ENCODE results near the gene RBMS3. TPM values are rescaled to one million over a fixed set of nuclear protein-coding genes. Genes with fewer than 3 reads are reported as not detected.

The RBMS3 gene
- total RNA-seq, 1 experiment from 2014 or later: 74.2 TPM

GRCh38 chr3:29379097-29379496 is 98.2 kb downstream of the RBMS3 start:
- no peak for DNase-seq (ENCODE audit: unreplicated experiment)
- no peaks in the 10 kb centered on the region for H3K27me3 Mint-ChIP-seq (ENCODE audit: insufficient read depth, unreplicated experiment)
- intact Hi-C loops (cut with micrococcal nuclease): no loop called here
- no peaks in the 10 kb centered on the region for H3K9me3 Mint-ChIP-seq (ENCODE audit: unreplicated experiment)
- H3K27ac Mint-ChIP-seq (ENCODE audit: low read depth, unreplicated experiment): no peak overlapping the region
- ChIA-PET POLR2A (interaction anchor here (0.7 kb wide), 1 partner anchor 355 kb away, joined by 4 read pairs; no protein-coding TSS in a partner anchor), CTCF (interaction anchor here (1.4 to 1.5 kb wide), 2 partner anchors 10 to 20 kb away, joined by 3 to 4 read pairs; no protein-coding TSS in a partner anchor)
- H3K4me1 Mint-ChIP-seq (ENCODE audit: insufficient read depth, unreplicated experiment): peaks cover 4% of the 10 kb centered on the region
- H3K4me3 Mint-ChIP-seq (ENCODE audit: unreplicated experiment): no peak overlapping the region
- BruUV-seq (replicated peaks): no TSS peak
- no peak for TF ChIP-seq CTCF (IDR thresholded peaks at IDR 0.05; ENCODE audit: unreplicated experiment)
- peaks cover 23% of the 10 kb centered on the region for H3K36me3 Mint-ChIP-seq (ENCODE audit: insufficient read depth, unreplicated experiment)

- Mint-ChIP-seq H3K4me1 (ENCODE audit: insufficient read depth, unreplicated experiment) (peaks cover 4% of the 10 kb centered on the region), H3K36me3 (ENCODE audit: insufficient read depth, unreplicated experiment) (peaks cover 27% of the 10 kb centered on the region), H3K27me3 (ENCODE audit: insufficient read depth, unreplicated experiment) (no peaks in the 10 kb centered on the region), H3K9me3 (ENCODE audit: unreplicated experiment) (peaks cover 3% of the 10 kb centered on the region), H3K27ac (ENCODE audit: low read depth, unreplicated experiment) (no peak overlapping the region), H3K4me3 (ENCODE audit: unreplicated experiment) (no peak overlapping the region)
- TF ChIP-seq CTCF (IDR thresholded peaks at IDR 0.05; ENCODE audit: unreplicated experiment): no peak
- POLR2A ChIA-PET: no interaction called here
- BruUV-seq (replicated peaks): no TSS peak
- CTCF ChIA-PET: no interaction called here
- DNase-seq (ENCODE audit: unreplicated experiment): no peak
- intact Hi-C loops (cut with micrococcal nuclease): no loop called here
These were observed 100.7 kb downstream of the RBMS3 start for GRCh38 chr3:29381595-29381994.

- TF ChIP-seq CTCF (IDR thresholded peaks at IDR 0.05; ENCODE audit: unreplicated experiment): no peak
- intact Hi-C loops (cut with micrococcal nuclease): no loop called here
- Mint-ChIP-seq H3K4me3 (ENCODE audit: unreplicated experiment) (no peak overlapping the region), H3K4me1 (ENCODE audit: insufficient read depth, unreplicated experiment) (peaks cover 4% of the 10 kb centered on the region), H3K9me3 (ENCODE audit: unreplicated experiment) (peaks cover 8% of the 10 kb centered on the region), H3K36me3 (ENCODE audit: insufficient read depth, unreplicated experiment) (peaks cover 29% of the 10 kb centered on the region), H3K27me3 (ENCODE audit: insufficient read depth, unreplicated experiment) (no peaks in the 10 kb centered on the region), H3K27ac (ENCODE audit: low read depth, unreplicated experiment) (no peak overlapping the region)
- no TSS peak for BruUV-seq (replicated peaks)
- no peak for DNase-seq (ENCODE audit: unreplicated experiment)
- ChIA-PET POLR2A (no interaction called here), CTCF (no interaction called here)
These were observed 101.5 kb downstream of the RBMS3 start for GRCh38 chr3:29382409-29382808.

GRCh38 chr3:29382845-29383244 is 102.0 kb downstream of the RBMS3 start:
- BruUV-seq (replicated peaks): no TSS peak
- no peaks in the 10 kb centered on the region for H3K27me3 Mint-ChIP-seq (ENCODE audit: insufficient read depth, unreplicated experiment)

More at GRCh38 chr3:29382845-29383244, 102.0 kb downstream of the RBMS3 start:
- H3K4me1 Mint-ChIP-seq (ENCODE audit: insufficient read depth, unreplicated experiment): peaks cover 4% of the 10 kb centered on the region
- H3K4me3 Mint-ChIP-seq (ENCODE audit: unreplicated experiment): no peak overlapping the region
- intact Hi-C loops (cut with micrococcal nuclease): no loop called here
- no peak for DNase-seq (ENCODE audit: unreplicated experiment)
- ChIA-PET POLR2A (interaction anchor here (0.7 to 0.9 kb wide), 2 partner anchors 9 to 276 kb away, joined by 3 read pairs; no protein-coding TSS in a partner anchor), CTCF (no interaction called here)
- no peak overlapping the region for H3K27ac Mint-ChIP-seq (ENCODE audit: low read depth, unreplicated experiment)
- peaks cover 26% of the 10 kb centered on the region for H3K36me3 Mint-ChIP-seq (ENCODE audit: insufficient read depth, unreplicated experiment)
- no peak for TF ChIP-seq CTCF (IDR thresholded peaks at IDR 0.05; ENCODE audit: unreplicated experiment)
- H3K9me3 Mint-ChIP-seq (ENCODE audit: unreplicated experiment): peaks cover 8% of the 10 kb centered on the region

Measured in MCF 10A (cell line).